Effector memory CD4-positive, alpha-beta T cell (primary cell): ENCODE measurements around the gene NUMBL.

Source experiments
- DNase-seq, 3 donors: peaks; one replicate each; pipeline ENCODE4 v3.0.0-alpha.2; 2020
- H3K27ac ChIP-seq: 2 replicates; pipeline ENCODE4 v1.7.0; 2013; ENCODE audit warnings: mild to moderate bottlenecking, low read length, moderate library complexity; ENCODE audit not compliant: insufficient read depth, poor library complexity, severe bottlenecking
- H3K27me3 ChIP-seq: replicated peaks from 2 replicates; pipeline ENCODE4 v1.7.0; 2013; ENCODE audit warnings: mild to moderate bottlenecking, low read length; ENCODE audit not compliant: insufficient read depth, control insufficient read depth, poor library complexity, severe bottlenecking
- H3K36me3 ChIP-seq: 2 replicates; pipeline ENCODE4 v1.7.0; 2013; ENCODE audit warnings: mild to moderate bottlenecking, low read length, moderate library complexity; ENCODE audit not compliant: control insufficient read depth, insufficient read depth
- H3K4me1 ChIP-seq: 2 replicates; pipeline ENCODE4 v1.7.0; 2013; ENCODE audit warnings: low read length, mild to moderate bottlenecking; ENCODE audit not compliant: control insufficient read depth, insufficient read depth, poor library complexity, severe bottlenecking
- H3K4me3 ChIP-seq: 2 replicates; pipeline ENCODE4 v1.7.0; 2013; ENCODE audit warnings: low read length, low read depth, mild to moderate bottlenecking; ENCODE audit not compliant: insufficient read depth, poor library complexity, severe bottlenecking
- H3K9me3 ChIP-seq: 2 replicates; pipeline ENCODE4 v1.7.0; 2013; ENCODE audit warnings: mild to moderate bottlenecking, low read length, moderate library complexity; ENCODE audit not compliant: control insufficient read depth

NUMBL gene

DNA sequence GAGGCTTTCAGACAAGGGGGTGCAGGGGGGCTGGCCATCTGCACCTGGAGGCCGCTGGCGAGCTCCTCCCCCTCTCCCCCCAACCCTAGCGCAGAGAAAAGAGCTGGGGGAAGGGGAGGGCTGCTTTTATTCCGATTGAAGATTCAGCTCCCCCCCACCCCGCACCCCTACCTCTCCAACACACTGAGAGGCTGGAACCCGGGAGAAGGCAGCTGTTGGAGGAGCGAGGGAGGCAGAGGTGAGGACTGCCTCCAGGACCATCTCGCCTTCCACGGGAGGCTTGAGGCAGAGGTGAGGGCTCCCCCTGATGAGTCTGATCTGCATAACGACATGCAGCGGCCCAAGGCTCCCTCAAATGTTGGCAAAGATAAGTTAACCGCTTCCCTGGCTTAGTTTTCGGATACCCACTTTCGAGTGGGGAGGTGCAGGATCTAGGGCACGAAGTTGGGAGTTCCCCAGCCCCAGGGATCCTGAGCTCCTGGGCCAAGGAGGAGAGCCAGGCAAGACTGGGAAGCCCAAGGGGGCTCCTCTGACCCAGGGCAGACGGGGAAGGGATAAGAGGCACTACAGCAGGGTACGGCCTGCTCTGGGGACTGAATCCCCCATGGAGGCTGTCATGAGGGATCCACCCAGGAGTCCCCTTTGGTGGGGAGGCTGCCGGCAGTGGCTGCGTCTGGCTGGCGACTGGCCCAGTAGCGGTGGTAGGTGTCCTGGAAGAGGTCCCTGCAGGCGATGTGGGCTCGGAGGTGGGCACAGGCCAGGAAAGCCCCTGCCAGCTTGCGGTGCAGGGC lies 1.2 kb upstream of the NUMBL start:
- Histone ChIP-seq H3K9me3 (no peaks in the 10 kb centered on the region), H3K4me3 (no peak overlapping the region), H3K4me1 (peaks cover 14% of the 10 kb centered on the region), H3K36me3 (peaks cover 8% of the 10 kb centered on the region), H3K27me3 (no peaks in the 10 kb centered on the region), H3K27ac (peak overlapping the region; percentile 60)
- DNase-seq = no peak

DNA sequence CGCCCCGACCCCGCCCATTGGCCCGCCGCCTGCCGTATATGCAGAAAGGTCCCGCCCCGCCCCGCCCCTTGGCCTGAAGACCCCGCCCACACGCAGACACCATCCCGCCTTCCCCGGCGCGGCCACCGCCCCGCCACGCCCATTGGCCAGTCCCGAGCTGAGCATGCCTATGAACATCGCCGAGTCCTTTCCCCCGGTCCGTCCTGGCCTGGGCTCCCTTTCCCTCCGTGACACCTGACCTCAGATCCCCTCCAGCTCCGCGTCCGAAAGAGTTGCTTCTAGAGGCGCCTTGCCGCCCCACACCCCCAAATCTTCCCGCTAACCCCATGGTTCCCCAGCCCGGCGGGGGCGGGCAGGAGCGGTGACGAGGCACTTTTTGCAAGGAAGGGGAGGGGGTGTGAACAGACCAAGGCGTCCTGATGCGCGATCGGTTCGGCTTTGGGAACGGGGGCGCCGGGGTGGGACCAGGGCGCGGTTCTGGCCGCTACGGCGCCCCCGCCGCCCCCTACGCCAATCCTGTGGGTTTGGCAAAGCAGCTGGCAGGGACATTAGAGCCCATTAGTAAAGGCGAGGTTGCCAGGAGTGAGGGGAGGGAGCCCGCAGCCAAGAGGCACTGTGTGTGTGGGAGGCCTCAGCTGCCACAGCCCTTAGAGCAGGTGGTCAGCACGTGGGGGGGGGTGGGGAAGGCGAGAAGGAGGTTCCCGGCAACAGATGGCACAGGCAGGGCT lies 406 bp upstream of the NUMBL start:
- Histone ChIP-seq H3K27me3 (no peaks in the 10 kb centered on the region), H3K4me3 (peak overlapping the region; percentile 90), H3K9me3 (no peaks in the 10 kb centered on the region), H3K36me3 (peaks cover 8% of the 10 kb centered on the region), H3K27ac (peak overlapping the region; percentile 60), H3K4me1 (peaks cover 14% of the 10 kb centered on the region)
- peak; percentile 80 to 85 (median 84) for DNase-seq

GRCh38 chr19:40689339-40690049 lies 957 bp downstream of the NUMBL start:
- H3K9me3 ChIP-seq = no peaks in the 10 kb centered on the region
- H3K27me3 ChIP-seq = no peaks in the 10 kb centered on the region
- DNase-seq = no peak
- H3K4me3 ChIP-seq = no peak overlapping the region
- peaks cover 14% of the 10 kb centered on the region for H3K4me1 ChIP-seq
- no peak overlapping the region for H3K27ac ChIP-seq
- H3K36me3 ChIP-seq = peaks cover 4% of the 10 kb centered on the region

DNA sequence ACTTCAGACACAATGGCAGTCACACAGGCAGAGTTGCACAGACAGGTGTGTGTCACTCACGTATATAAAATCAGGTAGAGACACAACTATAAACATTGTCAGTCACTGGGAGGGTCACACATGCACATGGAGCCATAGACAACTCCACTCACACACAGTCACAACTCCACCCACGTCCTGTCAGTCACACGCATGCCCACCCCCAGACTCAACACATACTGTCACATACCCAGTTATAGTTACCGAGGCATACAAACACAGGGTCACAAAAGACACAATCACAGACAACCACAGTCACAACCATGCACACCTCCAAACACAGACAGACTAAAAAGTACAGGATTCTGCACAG lies 1.5 kb downstream of the NUMBL start:
- Histone ChIP-seq H3K9me3 (no peaks in the 10 kb centered on the region), H3K27me3 (no peaks in the 10 kb centered on the region), H3K4me1 (peaks cover 14% of the 10 kb centered on the region), H3K36me3 (no peaks in the 10 kb centered on the region), H3K27ac (no peak overlapping the region), H3K4me3 (no peak overlapping the region)
- DNase-seq = no peak

GRCh38 chr19:40688309-40688708 lies 2.1 kb downstream of the NUMBL start:
- H3K27me3 ChIP-seq = no peaks in the 10 kb centered on the region
- H3K4me3 ChIP-seq = no peak overlapping the region
- H3K4me1 ChIP-seq = peaks cover 14% of the 10 kb centered on the region
- H3K27ac ChIP-seq = no peak overlapping the region
- no peaks in the 10 kb centered on the region for H3K9me3 ChIP-seq
- H3K36me3 ChIP-seq = no peaks in the 10 kb centered on the region
- DNase-seq = no peak

- H3K27me3 ChIP-seq = no peaks in the 10 kb centered on the region
- no peak overlapping the region for H3K4me3 ChIP-seq
- no peaks in the 10 kb centered on the region for H3K36me3 ChIP-seq
- no peak for DNase-seq
- H3K9me3 ChIP-seq = no peaks in the 10 kb centered on the region
- peaks cover 14% of the 10 kb centered on the region for H3K4me1 ChIP-seq
- H3K27ac ChIP-seq = no peak overlapping the region
These were observed 2.9 kb downstream of the NUMBL start for GRCh38 chr19:40687525-40688016.

GRCh38 chr19:40686882-40687524 lies 3.4 kb downstream of the NUMBL start:
- Histone ChIP-seq H3K27me3 (no peaks in the 10 kb centered on the region), H3K27ac (no peak overlapping the region), H3K4me3 (no peak overlapping the region), H3K9me3 (no peaks in the 10 kb centered on the region), H3K36me3 (no peaks in the 10 kb centered on the region), H3K4me1 (peaks cover 14% of the 10 kb centered on the region)
- no peak for DNase-seq

- Histone ChIP-seq H3K4me3 (no peak overlapping the region), H3K36me3 (peaks cover 5% of the 10 kb centered on the region), H3K9me3 (no peaks in the 10 kb centered on the region), H3K27me3 (no peaks in the 10 kb centered on the region), H3K4me1 (peaks cover 8% of the 10 kb centered on the region), H3K27ac (no peak overlapping the region)
- DNase-seq = no peak
These were observed 4.9 kb downstream of the NUMBL start for GRCh38 chr19:40685563-40685962.

GRCh38 chr19:40685016-40685526 lies 5.4 kb downstream of the NUMBL start:
- Histone ChIP-seq H3K27ac (no peak overlapping the region), H3K9me3 (no peaks in the 10 kb centered on the region), H3K27me3 (no peaks in the 10 kb centered on the region), H3K4me3 (no peak overlapping the region), H3K36me3 (peaks cover 5% of the 10 kb centered on the region), H3K4me1 (peaks cover 6% of the 10 kb centered on the region)
- no peak for DNase-seq
